Nephron progenitor cell (in vitro differentiated cells): ENCODE data around the gene ITGB3BP.

Experiments
- DNase-seq: peaks from one replicate; pipeline ENCODE4 v3.0.0; 2021
- H3K27ac Mint-ChIP-seq: 2 replicates; pipeline ENCODE4 v1.8.0; 2021; ENCODE audit warnings: mild to moderate bottlenecking, moderate library complexity, mixed read lengths
- H3K27me3 Mint-ChIP-seq: 2 replicates; pipeline ENCODE4 v1.8.0; 2021; ENCODE audit warnings: mild to moderate bottlenecking, low read depth, mixed read lengths; ENCODE audit not compliant: poor library complexity
- H3K36me3 Mint-ChIP-seq: 2 replicates; pipeline ENCODE4 v1.8.0; 2021; ENCODE audit warnings: low read depth, mixed read lengths
- H3K4me1 Mint-ChIP-seq: 2 replicates; pipeline ENCODE4 v1.8.0; 2021; ENCODE audit warnings: mixed read lengths
- H3K4me3 Mint-ChIP-seq: 2 replicates; pipeline ENCODE4 v1.8.0; 2021; ENCODE audit warnings: mild to moderate bottlenecking, moderate library complexity, mixed read lengths
- H3K9me3 Mint-ChIP-seq: 2 replicates; pipeline ENCODE4 v1.8.0; 2021; ENCODE audit warnings: mild to moderate bottlenecking, moderate library complexity, mixed read lengths
- CTCF ChIP-seq: fragments of 200-600 bp; sonication (generic); IDR thresholded peaks from 2 replicates; pipeline ENCODE4 v1.5.0; 2021; ENCODE audit warnings: antibody characterized with exemption

ITGB3BP gene

GRCh38 chr1:63418101-63418500 lies 104.9 kb downstream of the ITGB3BP start:
- no peaks in the 10 kb centered on the region for H3K9me3 Mint-ChIP-seq
- no peak for DNase-seq
- peaks cover 14% of the 10 kb centered on the region for H3K36me3 Mint-ChIP-seq
- no peak overlapping the region for H3K4me3 Mint-ChIP-seq
- no peaks in the 10 kb centered on the region for H3K4me1 Mint-ChIP-seq
- no peaks in the 10 kb centered on the region for H3K27me3 Mint-ChIP-seq
- H3K27ac Mint-ChIP-seq, result no peak overlapping the region
- no peak for TF ChIP-seq CTCF

GRCh38 chr1:63414691-63415365 lies 108.2 kb downstream of the ITGB3BP start:
- H3K36me3 Mint-ChIP-seq, result peaks cover 4% of the 10 kb centered on the region
- no peaks in the 10 kb centered on the region for H3K27me3 Mint-ChIP-seq
- H3K27ac Mint-ChIP-seq, result peak overlapping the region; percentile 57
- TF ChIP-seq CTCF, result no peak
- no peaks in the 10 kb centered on the region for H3K9me3 Mint-ChIP-seq
- H3K4me1 Mint-ChIP-seq, result no peaks in the 10 kb centered on the region
- no peak overlapping the region for H3K4me3 Mint-ChIP-seq
- no peak for DNase-seq

- TF ChIP-seq CTCF, result no peak
- Mint-ChIP-seq H3K4me3 (no peak overlapping the region), H3K27me3 (no peaks in the 10 kb centered on the region), H3K27ac (no peak overlapping the region), H3K4me1 (no peaks in the 10 kb centered on the region), H3K36me3 (peaks cover under 1% of the 10 kb centered on the region), H3K9me3 (no peaks in the 10 kb centered on the region)
- no peak for DNase-seq
Measured at GRCh38 chr1:63413394-63413793, 109.6 kb downstream of the ITGB3BP start.

GRCh38 chr1:63411066-63411465 lies 112.0 kb downstream of the ITGB3BP start:
- Mint-ChIP-seq H3K4me3 (no peak overlapping the region), H3K9me3 (no peaks in the 10 kb centered on the region), H3K36me3 (no peaks in the 10 kb centered on the region), H3K4me1 (no peaks in the 10 kb centered on the region), H3K27ac (no peak overlapping the region), H3K27me3 (peaks cover 3% of the 10 kb centered on the region)
- TF ChIP-seq CTCF, result no peak
- no peak for DNase-seq

GRCh38 chr1:63408331-63408730 lies 114.7 kb downstream of the ITGB3BP start:
- Mint-ChIP-seq H3K4me3 (no peak overlapping the region), H3K27ac (no peak overlapping the region), H3K27me3 (peaks cover 3% of the 10 kb centered on the region), H3K4me1 (no peaks in the 10 kb centered on the region), H3K36me3 (peaks cover 3% of the 10 kb centered on the region), H3K9me3 (no peaks in the 10 kb centered on the region)
- no peak for TF ChIP-seq CTCF
- no peak for DNase-seq

- H3K4me1 Mint-ChIP-seq, result no peaks in the 10 kb centered on the region
- H3K36me3 Mint-ChIP-seq, result peaks cover 8% of the 10 kb centered on the region
- H3K27ac Mint-ChIP-seq, result no peak overlapping the region
- no peak for TF ChIP-seq CTCF
- no peak overlapping the region for H3K4me3 Mint-ChIP-seq
- DNase-seq, result no peak
- no peaks in the 10 kb centered on the region for H3K9me3 Mint-ChIP-seq
- peaks cover 3% of the 10 kb centered on the region for H3K27me3 Mint-ChIP-seq
Measured at GRCh38 chr1:63407002-63407401, 116.0 kb downstream of the ITGB3BP start.
